GM12878 (cell line): Measurements from ENCODE around the gene TMC6. TPM values are rescaled to one million over a fixed set of nuclear protein-coding genes. Genes with fewer than 3 reads are reported as not detected.

Experiments used
- ATAC-seq: fragments of 200-7000 bp; cut with Tn5 transposase; 3 replicates; pipeline ENCODE4 v1.9.1; 2020; ENCODE audit warnings: mild to moderate bottlenecking, moderate library complexity
- BruUV-seq: library from RNA; stranded (reverse); fragments of 400-500 nt; replicated peaks from 2 replicates; lab custom pipeline; 2021; lab: Mats Ljungman, UMichigan
- CTCF ChIA-PET: fragments of 300-600 bp; sonication (Branson Sonifier 250); formaldehyde crosslinking; extraction: SDS; loops from one replicate; lab custom pipeline; 2021; ENCODE audit warnings: inconsistent platforms; lab: Yijun Ruan, JAX
- POLR2A ChIA-PET: fragments of 350-600 bp; formaldehyde crosslinking; extraction: SDS; loops from one replicate; lab custom pipeline; 2021; ENCODE audit warnings: inconsistent platforms; lab: Charles Lee
- RAD21 ChIA-PET: fragments of 300-600 bp; sonication (Branson Sonifier 250); formaldehyde crosslinking; loops from one replicate; lab custom pipeline; 2023; ENCODE audit warnings: antibody characterized with exemption; ENCODE audit not compliant: unreplicated experiment; lab: Charles Lee
- SMC1A ChIA-PET: fragments of 300-600 bp; sonication (Branson Sonifier 250); formaldehyde crosslinking; loops from one replicate; lab custom pipeline; 2023; ENCODE audit not compliant: unreplicated experiment, uncharacterized antibody; lab: Charles Lee
- DNase-seq: peaks from one replicate; pipeline ENCODE4 v3.0.0-alpha.2; 2011; ENCODE audit warnings: low read depth, low spot score
- FAIRE-seq: peaks from 3 replicates; lab custom pipeline; 2011; peaks lifted over from hg19 to GRCh38; lab: Jason Lieb, UNC
- H2AFZ ChIP-seq: 2 replicates; pipeline ENCODE4 v1.6.0; 2011; ENCODE audit warnings: low read depth, low read length, control low read depth; ENCODE audit not compliant: control insufficient read depth
- H3K27ac ChIP-seq: 2 replicates; pipeline ENCODE4 v1.5.1; 2011; ENCODE audit warnings: control low read depth; ENCODE audit not compliant: control insufficient read depth, insufficient read depth
- H3K27me3 ChIP-seq, 2 experiments: replicated peaks in 1 of 2; 2 replicates each; pipeline versions ENCODE4 v1.6.0 to v1.6.1; 2011; ENCODE audit warnings: low read length in 1 of 2; ENCODE audit not compliant: control insufficient read depth in 2 of 2, insufficient read depth in 2 of 2
- H3K36me3 ChIP-seq, 2 experiments: 2 replicates each; pipeline ENCODE4 v1.5.1; 2011; ENCODE audit warnings: low read length in 1 of 2; ENCODE audit not compliant: control insufficient read depth in 2 of 2, insufficient read depth in 2 of 2
- H3K4me1 ChIP-seq: 2 replicates; pipeline ENCODE4 v1.6.1; 2011; ENCODE audit warnings: mild to moderate bottlenecking, low read length, moderate library complexity, mixed read lengths; ENCODE audit not compliant: control insufficient read depth, insufficient read depth
- H3K4me2 ChIP-seq: 2 replicates; pipeline ENCODE4 v1.6.0; 2011; ENCODE audit warnings: control low read depth; ENCODE audit not compliant: control insufficient read depth, insufficient read depth
- H3K4me3 ChIP-seq: fragments of 200-600 bp; sonication (generic); 2 replicates; pipeline ENCODE4 v1.5.1; 2016
- H3K79me2 ChIP-seq: 2 replicates; pipeline ENCODE4 v1.6.0; 2011; ENCODE audit warnings: low read length; ENCODE audit not compliant: control insufficient read depth, insufficient read depth
- H3K9ac ChIP-seq: 2 replicates; pipeline ENCODE4 v1.8.0; 2011; ENCODE audit warnings: low read length, control low read depth, mixed read lengths; ENCODE audit not compliant: control insufficient read depth, insufficient read depth
- H3K9me3 ChIP-seq: replicated peaks from 3 replicates; pipeline ENCODE4 v1.5.1; 2011; ENCODE audit warnings: mild to moderate bottlenecking, low read length; ENCODE audit not compliant: control insufficient read depth, insufficient read depth
- H4K20me1 ChIP-seq: 2 replicates; pipeline ENCODE4 v1.6.0; 2011; ENCODE audit not compliant: control insufficient read depth, insufficient read depth
- ASH2L ChIP-seq: fragments of 300-600, 200-600 bp; sonication (generic); IDR thresholded peaks from 2 replicates; pipeline ENCODE4 v1.6.1; 2017; ENCODE audit warnings: low read depth, mild to moderate bottlenecking, borderline replicate concordance
- CBX3 ChIP-seq: fragments of 200-600 bp; sonication (generic); IDR thresholded peaks from 2 replicates; pipeline ENCODE4 v1.6.1; 2016; ENCODE audit warnings: low read depth, borderline replicate concordance
- CHD4 ChIP-seq: fragments of 200-600 bp; sonication (generic); IDR thresholded peaks from 2 replicates; pipeline ENCODE4 v1.6.1; 2016; ENCODE audit warnings: mild to moderate bottlenecking
- EGR1 ChIP-seq, 2 experiments: IDR thresholded peaks; 1 replicate in 1 of 2; 2 replicates in 1 of 2; pipeline ENCODE4 v1.6.1; 2011 to 2012; ENCODE audit warnings: low read depth in 2 of 2, low read length in 2 of 2, borderline replicate concordance in 1 of 2, mild to moderate bottlenecking in 1 of 2, moderate library complexity in 1 of 2
- HCFC1 ChIP-seq: fragments of 150-350 bp; IDR thresholded peaks from 2 replicates; pipeline ENCODE4 v1.6.1; 2014; ENCODE audit warnings: low read length
- IRF4 ChIP-seq: IDR thresholded peaks from 2 replicates; pipeline ENCODE4 v1.6.1; 2011; ENCODE audit warnings: low read depth, low read length
- JUNB ChIP-seq: IDR thresholded peaks from 2 replicates; pipeline ENCODE4 v1.6.1; 2016; ENCODE audit warnings: antibody characterized with exemption, mild to moderate bottlenecking
- NR2C2 ChIP-seq: IDR thresholded peaks from 2 replicates; pipeline ENCODE4 v1.6.1; 2011; ENCODE audit warnings: borderline replicate concordance, low read depth; ENCODE audit not compliant: control insufficient read depth, insufficient read length
- SIN3A ChIP-seq: IDR thresholded peaks from 2 replicates; pipeline ENCODE4 v1.6.1; 2012; ENCODE audit warnings: low read depth, low read length, improper control_type of control experiment
- SRF ChIP-seq, 2 experiments: IDR thresholded peaks; 2 replicates each; pipeline ENCODE4 v1.6.1; 2011; ENCODE audit warnings: low read depth in 2 of 2, low read length in 2 of 2, mild to moderate bottlenecking in 1 of 2, moderate library complexity in 1 of 2
- TCF12 ChIP-seq: IDR thresholded peaks from 2 replicates; pipeline ENCODE4 v1.6.1; 2011; ENCODE audit warnings: low read depth, mild to moderate bottlenecking, low read length
- TCF7 ChIP-seq: IDR thresholded peaks from 2 replicates; pipeline ENCODE4 v1.6.1; 2014; ENCODE audit warnings: antibody characterized with exemption, borderline replicate concordance
- ZSCAN29 ChIP-seq: fragments of 450-650 bp; IDR thresholded peaks from 2 replicates; pipeline ENCODE4 v1.6.1; 2017; ENCODE audit warnings: mild to moderate bottlenecking, moderate library complexity
- WGBS: methylation state at CpG from one replicate; pipeline ENCODE4 v1.1.6; 2016; ENCODE audit warnings: low lambda C conversion rate; ENCODE audit not compliant: insufficient replicate concordance, insufficient coverage; ENCODE audit errors: missing lambda C conversion rate; 5-methylcytosine and 5-hydroxymethylcytosine counted together
- in situ Hi-C: fragments of 300-500 bp; cut with MboI; formaldehyde crosslinking; loops from 9 replicates; pipeline ENCODE4 v1.14.3; 2018; ENCODE audit warnings: mixed read lengths
- intact Hi-C: fragments of 100-400 bp; cut with micrococcal nuclease; formaldehyde crosslinking; loops from one replicate; pipeline ENCODE4 v1.14.2; 2022; ENCODE audit not compliant: unreplicated experiment
- polyA plus RNA-seq, 11 experiments: library from polyadenylated mRNA; depleted of rRNA in 4 of 11; unstranded in 6 of 11; stranded (reverse) in 5 of 11; fragments of >200 nt; fragmentation: Nextera tagmentation in 4 of 11; fragmentation: Illumina TruSeq in 1 of 11; extraction: Ambion mirVana in 4 of 11; extraction: Trizol in 1 of 11; gene quantifications; 1 replicate in 1 of 11; 2 replicates in 10 of 11; pipeline versions ENCODE4 v1.2.1 to v1.2.3, GENCODE V29; 2011 to 2016; ENCODE audit warnings: inconsistent platforms in 2 of 11, missing spikeins in 2 of 11, low read depth in 1 of 11
- total RNA-seq, 4 experiments: library from RNA; depleted of rRNA in 3 of 4; stranded (reverse); fragments of >200 nt in 3 of 4; fragmentation: Illumina TruSeq in 1 of 4; extraction: Trizol in 1 of 4; gene quantifications; 2 replicates each; pipeline versions ENCODE4 v1.2.1 to v1.2.3, GENCODE V29; 2013 to 2021
- TF ChIP-seq, protein P1 (sequence below): fragments of 450-650 bp; IDR thresholded peaks from 2 replicates; pipeline ENCODE4 v1.6.1; 2017; ENCODE audit warnings: mild to moderate bottlenecking, low read depth, inconsistent platforms; ENCODE audit not compliant: poor library complexity, severe bottlenecking
- TF ChIP-seq, protein P2 (sequence below): fragments of 450-650 bp; IDR thresholded peaks from 2 replicates; pipeline ENCODE4 v1.6.1; 2017; ENCODE audit warnings: antibody characterized with exemption, mild to moderate bottlenecking, moderate library complexity

Gene TMC6
- total and polyA plus RNA-seq, 10 of the 15 experiments (the other 5 are each of a cell fraction or from before 2014, with no cell fraction given), result 1.9 to 232 (median 60.6) TPM

DNA sequence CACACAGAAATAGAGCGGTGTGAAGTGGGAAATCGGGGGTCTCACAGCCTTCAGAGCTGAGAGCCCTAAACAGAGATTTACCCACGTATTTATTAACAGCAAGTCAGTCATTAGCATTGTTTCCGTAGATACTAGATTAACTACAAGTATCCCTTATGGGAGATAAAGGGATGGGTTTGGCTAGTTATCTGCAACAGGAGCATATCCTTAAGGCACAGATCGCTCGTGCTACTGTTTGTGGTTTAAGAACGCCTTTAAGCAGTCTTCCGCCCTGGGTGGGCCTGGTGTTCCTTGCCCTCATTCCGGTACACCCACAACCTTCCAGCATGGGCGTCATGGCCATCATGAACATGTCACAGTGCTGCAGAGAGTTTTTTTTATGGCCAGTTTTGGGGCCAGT, 27.0 kb downstream of the TMC6 start:
- intact Hi-C loops, result no loop called here
- POLR2A ChIA-PET, result no interaction called here

DNA sequence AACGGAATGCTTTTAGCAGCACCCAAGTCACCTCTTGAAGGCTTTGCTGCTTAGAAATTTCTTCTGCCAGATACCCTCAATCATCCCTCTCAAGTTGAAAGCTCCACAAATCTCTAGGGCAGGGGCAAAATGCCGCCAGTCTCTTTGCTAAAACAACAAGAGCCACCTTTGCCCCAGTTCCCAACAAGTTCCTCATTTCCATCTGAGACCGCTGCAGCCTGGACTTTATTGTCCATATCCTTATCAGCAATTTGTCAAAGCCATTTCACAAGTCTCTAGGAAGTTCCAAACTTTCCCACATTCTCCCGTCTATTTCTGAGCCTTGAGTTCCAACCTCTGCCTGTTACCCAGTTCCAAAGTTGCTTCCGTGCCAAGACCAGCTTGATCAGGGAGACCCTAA, 27.4 kb downstream of the TMC6 start:
- intact Hi-C loops (no loop called here), in situ Hi-C loops (no loop called here)
- FAIRE-seq (no peak), DNase-seq (no peak), ATAC-seq (no peak)
- H4K20me1 ChIP-seq, result no peaks in the 10 kb centered on the region
- ChIA-PET SMC1A (no interaction called here), RAD21 (interaction anchor here (1.5 kb wide), 1 partner anchor 150 kb away, joined by 3 read pairs; no protein-coding TSS in a partner anchor), POLR2A (no interaction called here), CTCF (no interaction called here)
- H3K27me3 ChIP-seq, result no peaks in the 10 kb centered on the region
- no peak overlapping the region for H2AFZ ChIP-seq
- no TSS peak for BruUV-seq
- no peaks in the 10 kb centered on the region; the same call in 2 of the 3 replicates for H3K9me3 ChIP-seq
- H3K27ac ChIP-seq, result no peak overlapping the region
- peaks cover 0 to 5% of the 10 kb centered on the region in 2 experiments; a peak in 2 of 4 replicates for H3K36me3 ChIP-seq
- H3K79me2 ChIP-seq, result no peaks in the 10 kb centered on the region
- no peaks in the 10 kb centered on the region for H3K4me1 ChIP-seq
- no peak overlapping the region for H3K9ac ChIP-seq
- no peak overlapping the region for H3K4me2 ChIP-seq
- 85% methylated on average over 5 of the region's 5 CpGs for WGBS
- no peak overlapping the region for H3K4me3 ChIP-seq
- TF ChIP-seq CBX3, result no peak
- TF ChIP-seq, protein P1, sequence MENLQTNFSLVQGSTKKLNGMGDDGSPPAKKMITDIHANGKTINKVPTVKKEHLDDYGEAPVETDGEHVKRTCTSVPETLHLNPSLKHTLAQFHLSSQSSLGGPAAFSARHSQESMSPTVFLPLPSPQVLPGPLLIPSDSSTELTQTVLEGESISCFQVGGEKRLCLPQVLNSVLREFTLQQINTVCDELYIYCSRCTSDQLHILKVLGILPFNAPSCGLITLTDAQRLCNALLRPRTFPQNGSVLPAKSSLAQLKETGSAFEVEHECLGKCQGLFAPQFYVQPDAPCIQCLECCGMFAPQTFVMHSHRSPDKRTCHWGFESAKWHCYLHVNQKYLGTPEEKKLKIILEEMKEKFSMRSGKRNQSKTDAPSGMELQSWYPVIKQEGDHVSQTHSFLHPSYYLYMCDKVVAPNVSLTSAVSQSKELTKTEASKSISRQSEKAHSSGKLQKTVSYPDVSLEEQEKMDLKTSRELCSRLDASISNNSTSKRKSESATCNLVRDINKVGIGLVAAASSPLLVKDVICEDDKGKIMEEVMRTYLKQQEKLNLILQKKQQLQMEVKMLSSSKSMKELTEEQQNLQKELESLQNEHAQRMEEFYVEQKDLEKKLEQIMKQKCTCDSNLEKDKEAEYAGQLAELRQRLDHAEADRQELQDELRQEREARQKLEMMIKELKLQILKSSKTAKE, result no peak
- TF ChIP-seq, protein P2, sequence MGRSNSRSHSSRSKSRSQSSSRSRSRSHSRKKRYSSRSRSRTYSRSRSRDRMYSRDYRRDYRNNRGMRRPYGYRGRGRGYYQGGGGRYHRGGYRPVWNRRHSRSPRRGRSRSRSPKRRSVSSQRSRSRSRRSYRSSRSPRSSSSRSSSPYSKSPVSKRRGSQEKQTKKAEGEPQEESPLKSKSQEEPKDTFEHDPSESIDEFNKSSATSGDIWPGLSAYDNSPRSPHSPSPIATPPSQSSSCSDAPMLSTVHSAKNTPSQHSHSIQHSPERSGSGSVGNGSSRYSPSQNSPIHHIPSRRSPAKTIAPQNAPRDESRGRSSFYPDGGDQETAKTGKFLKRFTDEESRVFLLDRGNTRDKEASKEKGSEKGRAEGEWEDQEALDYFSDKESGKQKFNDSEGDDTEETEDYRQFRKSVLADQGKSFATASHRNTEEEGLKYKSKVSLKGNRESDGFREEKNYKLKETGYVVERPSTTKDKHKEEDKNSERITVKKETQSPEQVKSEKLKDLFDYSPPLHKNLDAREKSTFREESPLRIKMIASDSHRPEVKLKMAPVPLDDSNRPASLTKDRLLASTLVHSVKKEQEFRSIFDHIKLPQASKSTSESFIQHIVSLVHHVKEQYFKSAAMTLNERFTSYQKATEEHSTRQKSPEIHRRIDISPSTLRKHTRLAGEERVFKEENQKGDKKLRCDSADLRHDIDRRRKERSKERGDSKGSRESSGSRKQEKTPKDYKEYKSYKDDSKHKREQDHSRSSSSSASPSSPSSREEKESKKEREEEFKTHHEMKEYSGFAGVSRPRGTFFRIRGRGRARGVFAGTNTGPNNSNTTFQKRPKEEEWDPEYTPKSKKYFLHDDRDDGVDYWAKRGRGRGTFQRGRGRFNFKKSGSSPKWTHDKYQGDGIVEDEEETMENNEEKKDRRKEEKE, result no peak
- no peak for TF ChIP-seq IRF4
- no peak for TF ChIP-seq SIN3A
- no peak for TF ChIP-seq EGR1 (IDR thresholded peaks at IDR 0.05; ENCODE audit: borderline replicate concordance in 1 of 2, low read depth in 2 of 2, low read length in 2 of 2)
- TF ChIP-seq TCF7, result no peak
- TF ChIP-seq JUNB, result no peak
- TF ChIP-seq CHD4, result no peak
- TF ChIP-seq TCF12, result no peak
- no peak for TF ChIP-seq NR2C2
- no peak for TF ChIP-seq SRF (IDR thresholded peaks at IDR 0.05; ENCODE audit: low read depth in 2 of 2, low read length in 2 of 2)

More for the DNA sequence above, 27.0 kb downstream of the TMC6 start:
- Histone ChIP-seq H3K27ac (no peak overlapping the region), H3K4me1 (no peaks in the 10 kb centered on the region), H3K79me2 (no peaks in the 10 kb centered on the region), H4K20me1 (no peaks in the 10 kb centered on the region), H3K4me3 (no peak overlapping the region), H2AFZ (no peak overlapping the region), H3K4me2 (no peak overlapping the region), H3K36me3 (peaks cover 0 to 5% of the 10 kb centered on the region in 2 experiments; a peak in 2 of 4 replicates), H3K9me3 (no peaks in the 10 kb centered on the region; the same call in 2 of the 3 replicates), H3K27me3 (no peaks in the 10 kb centered on the region), H3K9ac (no peak overlapping the region)
- SMC1A ChIA-PET, result no interaction called here
- CTCF ChIA-PET, result no interaction called here
- in situ Hi-C loops, result no loop called here
- 78% methylated on average over 10 of the region's 10 CpGs for WGBS
- RAD21 ChIA-PET, result interaction anchor here (1.5 kb wide), 1 partner anchor 150 kb away, joined by 3 read pairs; no protein-coding TSS in a partner anchor
- FAIRE-seq (no peak), ATAC-seq (no peak), DNase-seq (no peak)
- BruUV-seq, result no TSS peak
- TF ChIP-seq HCFC1, result no peak
- no peak for TF ChIP-seq ZSCAN29
- no peak for TF ChIP-seq TCF12
- no peak for TF ChIP-seq ASH2L
